HEK293 (cell line): Measurements from ENCODE around the gene PPP6R1.

Experiments used
- CTCF ChIA-PET: fragments of 350-600 bp; formaldehyde crosslinking; extraction: SDS; loops from one replicate; lab custom pipeline; 2021; ENCODE audit warnings: antibody characterized with exemption; lab: Yijun Ruan, JAX
- POLR2A ChIA-PET: fragments of 300-600 bp; formaldehyde crosslinking; extraction: SDS; loops from one replicate; lab custom pipeline; 2020; ENCODE audit warnings: antibody characterized with exemption, inconsistent platforms; lab: Yijun Ruan, JAX
- H3K27ac ChIP-seq: fragments of 200-500 bp; sonication (Bioruptor generic); 2 replicates; pipeline ENCODE4 v1.5.1; 2014; ENCODE audit warnings: low read depth, low read length, control low read depth, inconsistent platforms; ENCODE audit errors: extremely low read depth
- H3K36me3 ChIP-seq, 2 experiments: fragments of 200-500 bp in 1 of 2; sonication (Bioruptor generic) in 1 of 2; 1 replicate in 1 of 2; 2 replicates in 1 of 2; pipeline ENCODE4 v1.5.1; 2014 to 2017; ENCODE audit warnings: inconsistent platforms in 2 of 2, low read length in 2 of 2; ENCODE audit not compliant: control insufficient read depth in 2 of 2, insufficient read depth in 1 of 2
- H3K4me1 ChIP-seq: fragments of 200-500 bp; sonication (Bioruptor generic); 2 replicates; pipeline ENCODE4 v1.5.1; 2014; ENCODE audit warnings: mild to moderate bottlenecking, low read length, inconsistent platforms; ENCODE audit not compliant: control insufficient read depth, insufficient read depth
- H3K4me3 ChIP-seq: 2 replicates; pipeline ENCODE4 v1.5.1; 2011; ENCODE audit warnings: low read depth, mild to moderate bottlenecking, control low read depth, low read length, moderate library complexity
- H3K9me3 ChIP-seq: fragments of 200-500 bp; sonication (Bioruptor generic); 2 replicates; pipeline ENCODE4 v1.5.1; 2014; ENCODE audit warnings: low read depth, low read length, inconsistent platforms; ENCODE audit not compliant: control insufficient read depth, insufficient read depth
- FEZF1 ChIP-seq: fragments of 450-650 bp; formaldehyde crosslinking; IDR thresholded peaks from 2 replicates; pipeline ENCODE4 v1.5.1; 2016; ENCODE audit warnings: missing biosample characterization, missing genetic modification characterization
- GFI1B ChIP-seq: fragments of 450-650 bp; formaldehyde crosslinking; IDR thresholded peaks from 2 replicates; pipeline ENCODE4 v1.5.1; 2016; ENCODE audit warnings: missing biosample characterization, missing genetic modification characterization
- HOXC10 ChIP-seq: sonication (generic); formaldehyde crosslinking; IDR thresholded peaks from 2 replicates; pipeline ENCODE4 v1.8.1; 2023; ENCODE audit warnings: mild to moderate bottlenecking, missing genetic modification reagents
- IKZF3 ChIP-seq: fragments of 450-650 bp; IDR thresholded peaks from 2 replicates; pipeline ENCODE4 v1.5.0; 2018; ENCODE audit warnings: missing biosample characterization, mild to moderate bottlenecking, missing genetic modification characterization, moderate library complexity
- KLF10 ChIP-seq: fragments of 450-650 bp; IDR thresholded peaks from 2 replicates; pipeline ENCODE4 v1.5.1; 2018; ENCODE audit warnings: missing biosample characterization, mild to moderate bottlenecking, missing genetic modification characterization
- ZBTB8A ChIP-seq: fragments of 450-650 bp; formaldehyde crosslinking; IDR thresholded peaks from 2 replicates; pipeline ENCODE4 v1.5.1; 2016; ENCODE audit warnings: missing biosample characterization, missing genetic modification characterization
- ZFP41 ChIP-seq: fragments of 450-650 bp; formaldehyde crosslinking; IDR thresholded peaks from 2 replicates; pipeline ENCODE4 v1.5.1; 2016; ENCODE audit warnings: missing biosample characterization, missing genetic modification characterization, borderline replicate concordance
- ZNF292 ChIP-seq: fragments of 450-650 bp; formaldehyde crosslinking; IDR thresholded peaks from 2 replicates; pipeline ENCODE4 v1.5.1; 2016; ENCODE audit warnings: low read depth, missing biosample characterization, missing genetic modification characterization, borderline replicate concordance
- ZNF311 ChIP-seq: fragments of 450-650 bp; formaldehyde crosslinking; IDR thresholded peaks from 2 replicates; pipeline ENCODE4 v1.5.1; 2017; ENCODE audit warnings: missing biosample characterization, missing genetic modification characterization, borderline replicate concordance
- ZNF366 ChIP-seq: fragments of 450-650 bp; formaldehyde crosslinking; conservative IDR thresholded peaks from 2 replicates; pipeline ENCODE4 v1.5.1; 2016; ENCODE audit warnings: missing biosample characterization, missing genetic modification characterization
- ZNF521 ChIP-seq: fragments of 450-650 bp; formaldehyde crosslinking; IDR thresholded peaks from 2 replicates; pipeline ENCODE4 v1.5.1; 2017; ENCODE audit warnings: missing biosample characterization, mild to moderate bottlenecking, missing genetic modification characterization
- ZNF623 ChIP-seq: fragments of 450-650 bp; formaldehyde crosslinking; IDR thresholded peaks from 2 replicates; pipeline ENCODE4 v1.5.1; 2016; ENCODE audit warnings: missing biosample characterization, missing genetic modification characterization
- ZNF768 ChIP-seq: fragments of 450-650 bp; formaldehyde crosslinking; IDR thresholded peaks from 2 replicates; pipeline ENCODE4 v1.5.1; 2018; ENCODE audit warnings: missing biosample characterization, mild to moderate bottlenecking, missing genetic modification characterization
- TF ChIP-seq, protein P1 (sequence below): fragments of 450-650 bp; formaldehyde crosslinking; IDR thresholded peaks from 2 replicates; pipeline ENCODE4 v1.5.1; 2016; ENCODE audit warnings: missing biosample characterization, missing genetic modification characterization
- TF ChIP-seq, protein P2 (sequence below): fragments of 450-650 bp; formaldehyde crosslinking; IDR thresholded peaks from 2 replicates; pipeline ENCODE4 v1.5.1; 2016; ENCODE audit warnings: missing biosample characterization, missing genetic modification characterization, low read depth

Gene PPP6R1

DNA sequence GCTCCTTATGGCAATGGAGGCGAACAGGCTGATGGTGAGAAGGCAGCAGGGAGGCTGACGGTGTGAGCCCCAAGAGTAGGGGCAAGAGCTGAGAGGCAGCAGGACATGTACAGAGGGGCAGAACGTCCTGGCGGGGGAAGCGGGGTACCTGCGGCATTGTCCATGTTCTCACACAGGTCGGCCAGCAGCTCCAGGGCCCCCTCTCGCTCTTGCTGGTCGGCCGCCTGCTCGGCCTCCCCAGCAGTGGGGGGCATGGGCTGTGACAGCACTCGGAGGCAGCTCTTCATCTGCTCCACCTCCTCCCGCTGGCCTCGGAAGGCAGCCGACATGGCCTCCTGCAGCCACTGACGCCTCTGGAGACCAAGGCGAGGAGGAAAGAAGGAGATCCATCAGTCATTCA is 18.7 kb upstream of the PPP6R1 start:
- ChIA-PET CTCF (interaction anchor here (0.6 to 1.5 kb wide), 3 partner anchors 8 to 24 kb away, joined by 3 to 5 read pairs (median 3); no protein-coding TSS in a partner anchor), POLR2A (interaction anchor here (1.0 to 3.2 kb wide), 2 partner anchors 18 to 130 kb away, joined by 3 to 16 read pairs; partner anchors contain the start of genes PPP6R1 and UBE2S)
- no peak for TF ChIP-seq ZNF292 (tag by site-specific recombination)
- no peak for TF ChIP-seq ZFP41 (tag by site-specific recombination)
- no peak for TF ChIP-seq GFI1B (tag by site-specific recombination)
- TF ChIP-seq ZBTB8A (tag by site-specific recombination) = no peak
- no peak for TF ChIP-seq ZNF366
- TF ChIP-seq, protein P1, sequence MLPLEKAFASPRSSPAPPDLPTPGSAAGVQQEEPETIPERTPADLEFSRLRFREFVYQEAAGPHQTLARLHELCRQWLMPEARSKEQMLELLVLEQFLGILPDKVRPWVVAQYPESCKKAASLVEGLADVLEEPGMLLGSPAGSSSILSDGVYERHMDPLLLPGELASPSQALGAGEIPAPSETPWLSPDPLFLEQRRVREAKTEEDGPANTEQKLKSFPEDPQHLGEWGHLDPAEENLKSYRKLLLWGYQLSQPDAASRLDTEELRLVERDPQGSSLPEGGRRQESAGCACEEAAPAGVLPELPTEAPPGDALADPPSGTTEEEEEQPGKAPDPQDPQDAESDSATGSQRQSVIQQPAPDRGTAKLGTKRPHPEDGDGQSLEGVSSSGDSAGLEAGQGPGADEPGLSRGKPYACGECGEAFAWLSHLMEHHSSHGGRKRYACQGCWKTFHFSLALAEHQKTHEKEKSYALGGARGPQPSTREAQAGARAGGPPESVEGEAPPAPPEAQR (tag by site-specific recombination) = no peak
- TF ChIP-seq ZNF521 (tag by site-specific recombination) = no peak
- no peak for TF ChIP-seq ZNF311 (tag by site-specific recombination)
- no peak for TF ChIP-seq ZNF768
- Histone ChIP-seq H3K4me1 (peaks cover 12% of the 10 kb centered on the region), H3K36me3 (peaks cover 4 to 44% of the 10 kb centered on the region in 2 experiments; a peak in 2 of 3 replicates), H3K9me3 (no peaks in the 10 kb centered on the region), H3K27ac (no peak overlapping the region), H3K4me3 (no peak overlapping the region)

DNA sequence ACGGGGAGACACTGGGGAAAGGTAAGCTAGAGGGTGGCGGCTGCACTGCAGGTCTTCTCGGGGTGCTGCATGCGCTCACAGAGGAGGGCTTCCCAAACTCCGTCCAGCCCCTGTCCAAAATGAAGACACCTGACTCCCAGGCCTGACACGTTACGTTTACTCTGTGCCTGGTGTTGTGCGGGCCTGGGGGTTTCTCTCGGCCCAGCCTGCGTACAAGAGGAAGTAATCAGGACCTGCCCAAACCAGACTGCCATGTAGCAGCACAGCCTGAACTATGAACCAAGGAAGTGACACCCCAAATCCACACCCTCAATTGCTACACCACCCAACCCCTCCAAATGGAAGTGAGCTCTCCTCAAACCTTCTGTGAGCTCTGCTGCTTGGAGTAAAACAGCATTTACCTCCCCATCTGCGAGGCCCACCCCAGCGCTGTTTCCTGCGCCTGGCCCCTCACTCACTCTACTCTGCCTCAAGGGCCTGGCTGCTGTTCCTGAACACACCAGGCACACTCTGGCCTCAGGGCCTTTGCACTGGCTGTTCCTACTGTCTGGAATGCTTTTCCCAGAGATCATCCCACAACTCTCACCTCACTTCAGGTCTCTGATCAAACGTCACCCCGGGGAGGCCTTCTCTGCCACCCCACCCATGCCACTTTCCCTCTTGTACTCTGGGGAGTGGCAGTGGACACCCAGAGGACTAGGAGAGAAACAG is 18.1 kb upstream of the PPP6R1 start:
- Histone ChIP-seq H3K4me1 (peaks cover 12% of the 10 kb centered on the region), H3K27ac (no peak overlapping the region), H3K4me3 (no peak overlapping the region), H3K9me3 (no peaks in the 10 kb centered on the region), H3K36me3 (peaks cover 4 to 49% of the 10 kb centered on the region in 2 experiments; a peak in 2 of 3 replicates)
- CTCF ChIA-PET = interaction anchor here (0.7 to 1.1 kb wide), 2 partner anchors 14 to 31 kb away, joined by 3 read pairs; no protein-coding TSS in a partner anchor
- TF ChIP-seq ZNF623 (tag by site-specific recombination) = peak; percentile 95
- no peak for TF ChIP-seq IKZF3
- POLR2A ChIA-PET = interaction anchor here (1.0 to 3.2 kb wide), 2 partner anchors 17 to 131 kb away, joined by 3 to 16 read pairs; partner anchors contain the start of genes PPP6R1 and UBE2S

DNA sequence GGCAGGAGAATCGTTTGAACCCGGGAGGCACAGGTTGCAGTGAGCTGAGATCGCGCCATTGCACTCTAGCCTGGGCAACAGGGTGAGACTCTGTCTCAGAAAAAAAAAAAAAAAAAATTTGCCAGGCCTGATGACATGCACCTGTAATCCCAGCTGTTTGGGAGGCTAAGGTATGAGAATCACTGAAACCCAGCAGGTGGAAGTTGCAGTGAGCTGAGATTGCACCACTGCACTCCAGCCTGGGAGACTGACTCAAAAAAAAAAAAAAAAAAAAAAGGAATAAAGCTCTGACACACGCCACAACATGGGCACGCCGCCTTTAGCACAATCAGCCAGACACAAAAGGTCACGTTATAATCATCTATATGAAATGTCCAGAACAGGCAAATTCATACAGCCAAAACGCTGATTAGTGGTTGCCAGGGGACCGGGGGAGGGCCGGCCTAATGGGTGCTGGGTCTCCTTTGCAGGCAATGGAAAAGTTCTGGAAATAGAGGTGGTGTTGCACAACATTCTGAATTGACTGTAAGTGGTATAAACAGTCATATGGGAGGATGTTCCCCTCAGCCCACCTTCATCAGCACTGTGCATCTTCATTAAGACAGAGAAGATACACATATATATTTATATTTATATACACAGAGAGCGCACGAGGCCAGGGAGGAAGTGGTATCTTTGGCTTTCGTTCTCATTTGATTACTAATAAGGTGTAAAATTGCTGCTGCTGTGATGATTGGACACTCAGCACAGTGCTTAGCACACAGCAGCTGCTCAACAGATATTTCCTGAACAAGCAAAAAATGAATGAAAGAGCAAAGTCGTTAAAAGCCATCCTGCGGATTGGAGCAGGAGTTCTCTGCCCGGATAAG is 17.3 kb upstream of the PPP6R1 start:
- H3K27ac ChIP-seq = no peak overlapping the region
- H3K36me3 ChIP-seq = peaks cover 4 to 53% of the 10 kb centered on the region in 2 experiments; a peak in 2 of 3 replicates
- TF ChIP-seq KLF10 (tag by site-specific recombination) (no peak), HOXC10 (CRISPR knock-in tag) (no peak), FEZF1 (no peak)
- TF ChIP-seq, protein P2, sequence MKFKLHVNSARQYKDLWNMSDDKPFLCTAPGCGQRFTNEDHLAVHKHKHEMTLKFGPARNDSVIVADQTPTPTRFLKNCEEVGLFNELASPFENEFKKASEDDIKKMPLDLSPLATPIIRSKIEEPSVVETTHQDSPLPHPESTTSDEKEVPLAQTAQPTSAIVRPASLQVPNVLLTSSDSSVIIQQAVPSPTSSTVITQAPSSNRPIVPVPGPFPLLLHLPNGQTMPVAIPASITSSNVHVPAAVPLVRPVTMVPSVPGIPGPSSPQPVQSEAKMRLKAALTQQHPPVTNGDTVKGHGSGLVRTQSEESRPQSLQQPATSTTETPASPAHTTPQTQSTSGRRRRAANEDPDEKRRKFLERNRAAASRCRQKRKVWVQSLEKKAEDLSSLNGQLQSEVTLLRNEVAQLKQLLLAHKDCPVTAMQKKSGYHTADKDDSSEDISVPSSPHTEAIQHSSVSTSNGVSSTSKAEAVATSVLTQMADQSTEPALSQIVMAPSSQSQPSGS = no peak
- H3K4me3 ChIP-seq = no peak overlapping the region
- H3K4me1 ChIP-seq = peaks cover 12% of the 10 kb centered on the region
- POLR2A ChIA-PET = interaction anchor here (0.7 to 3.2 kb wide), 4 partner anchors 17 to 274 kb away, joined by 3 to 16 read pairs (median 4); partner anchors contain the start of genes PPP6R1 and UBE2S
- no peaks in the 10 kb centered on the region for H3K9me3 ChIP-seq
- CTCF ChIA-PET = interaction anchor here (0.6 kb wide), 3 partner anchors 25 to 653 kb away, joined by 3 to 7 read pairs (median 3); no protein-coding TSS in a partner anchor
